ENCODE data around the gene AGER. TPM values are rescaled to one million over a fixed set of nuclear protein-coding genes. Genes with fewer than 3 reads are reported as not detected.

The AGER gene
- total RNA-seq, 2 donors from 2014 or later = 39.0 to 48.0 TPM

DNA sequence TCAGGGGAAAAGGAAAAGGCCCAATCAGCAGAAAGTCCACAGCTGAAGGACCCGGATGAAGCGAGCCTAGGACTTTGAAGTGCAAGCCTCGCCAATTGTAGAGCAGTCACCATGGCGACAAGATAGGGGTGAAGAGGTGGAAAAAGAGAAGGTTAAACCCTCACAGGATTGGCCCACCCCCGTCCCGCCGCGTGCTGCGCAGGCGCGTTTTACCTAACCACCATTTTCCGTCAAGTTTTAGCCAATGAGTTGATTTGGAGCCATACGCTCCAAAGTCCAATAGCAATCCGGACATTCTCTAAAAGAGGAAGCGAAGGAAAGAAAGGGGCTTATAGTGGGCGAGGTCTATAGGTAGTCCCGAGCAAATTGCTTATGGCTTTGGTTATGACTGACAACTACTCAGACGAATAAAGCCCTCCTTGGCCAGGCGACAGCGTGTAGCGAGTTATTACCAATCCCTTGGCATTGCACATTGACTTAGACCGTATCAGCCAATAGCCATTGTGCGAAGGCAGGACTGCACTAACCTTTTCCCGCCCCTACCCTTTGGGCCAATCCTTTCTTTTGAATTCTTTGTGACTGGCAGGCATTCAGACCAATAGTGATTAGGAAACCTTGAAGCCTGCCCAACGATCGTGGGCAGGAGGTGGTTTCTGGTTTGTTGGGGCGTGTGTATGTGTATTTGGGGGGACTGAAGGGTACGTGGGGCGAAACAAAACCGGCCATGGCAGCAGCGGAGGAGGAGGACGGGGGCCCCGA lies 6.1 kb downstream of the AGER start, which contains the start of gene RNF5:
Gene RNF5 (plus strand): TSS at position 618 of the 759 bp plus-strand sequence. CDS start 107 bp downstream, at position 725.
- Mint-ChIP-seq H3K27me3 (ENCODE audit: low read depth) (no peaks in the 10 kb centered on the region), H3K27ac (peak within 1 kb of the TSS; percentile 91), H3K9me3 (no peaks in the 10 kb centered on the region), H3K36me3 (ENCODE audit: insufficient read depth in 2 of 2) (peaks cover 13% of the 10 kb centered on the region in 2 donors), H3K4me1 (ENCODE audit: low read depth) (peaks cover 81% of the 10 kb centered on the region), H3K4me3 (peak within 1 kb of the TSS; percentile 93 to 98)
- peak; percentile 90 to 95 for DNase-seq
- peak; percentile 86 to 88 for ATAC-seq (replicated peaks in 1 of 2)

DNA sequence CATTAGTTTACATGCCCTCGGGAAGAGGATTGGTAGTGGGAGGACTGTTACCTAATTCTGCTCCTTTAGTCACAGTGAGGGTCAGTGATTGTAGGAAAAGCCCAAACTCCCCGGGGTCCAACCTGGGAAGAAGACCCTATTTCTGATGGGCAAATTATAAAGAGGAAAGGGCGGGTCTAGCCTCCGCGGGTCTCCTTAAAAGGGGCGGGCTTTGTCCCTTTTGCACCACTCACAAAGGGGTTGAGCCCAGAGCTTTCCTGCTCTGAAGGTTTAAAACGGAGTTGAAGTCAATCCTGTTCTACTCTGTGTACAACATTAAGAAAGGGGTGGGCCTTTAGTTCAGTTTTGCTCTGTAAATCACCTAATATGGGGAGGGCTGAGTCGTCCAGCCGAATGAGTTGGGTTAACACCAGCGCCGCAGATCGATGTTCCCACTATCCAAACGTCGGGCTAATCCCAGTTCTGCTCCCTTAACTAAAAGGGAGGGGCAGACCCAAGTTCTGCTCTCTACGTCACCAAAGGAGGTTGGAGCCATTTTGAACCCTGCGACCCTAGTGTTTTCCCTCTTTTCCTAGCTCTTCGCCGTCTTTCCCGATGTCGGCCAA lies 6.8 kb downstream of the AGER start:
- no peak for ATAC-seq (replicated peaks in 1 of 2)
- H3K36me3 Mint-ChIP-seq (ENCODE audit: insufficient read depth in 2 of 2) = peaks cover 13% of the 10 kb centered on the region in 2 donors
- peak overlapping the region; percentile 91 for H3K27ac Mint-ChIP-seq
- H3K4me3 Mint-ChIP-seq = peak overlapping the region; percentile 93 to 98
- no peaks in the 10 kb centered on the region for H3K9me3 Mint-ChIP-seq
- H3K27me3 Mint-ChIP-seq (ENCODE audit: low read depth) = no peaks in the 10 kb centered on the region
- H3K4me1 Mint-ChIP-seq (ENCODE audit: low read depth) = peaks cover 85% of the 10 kb centered on the region
- peak; percentile 48 to 54 for DNase-seq

DNA sequence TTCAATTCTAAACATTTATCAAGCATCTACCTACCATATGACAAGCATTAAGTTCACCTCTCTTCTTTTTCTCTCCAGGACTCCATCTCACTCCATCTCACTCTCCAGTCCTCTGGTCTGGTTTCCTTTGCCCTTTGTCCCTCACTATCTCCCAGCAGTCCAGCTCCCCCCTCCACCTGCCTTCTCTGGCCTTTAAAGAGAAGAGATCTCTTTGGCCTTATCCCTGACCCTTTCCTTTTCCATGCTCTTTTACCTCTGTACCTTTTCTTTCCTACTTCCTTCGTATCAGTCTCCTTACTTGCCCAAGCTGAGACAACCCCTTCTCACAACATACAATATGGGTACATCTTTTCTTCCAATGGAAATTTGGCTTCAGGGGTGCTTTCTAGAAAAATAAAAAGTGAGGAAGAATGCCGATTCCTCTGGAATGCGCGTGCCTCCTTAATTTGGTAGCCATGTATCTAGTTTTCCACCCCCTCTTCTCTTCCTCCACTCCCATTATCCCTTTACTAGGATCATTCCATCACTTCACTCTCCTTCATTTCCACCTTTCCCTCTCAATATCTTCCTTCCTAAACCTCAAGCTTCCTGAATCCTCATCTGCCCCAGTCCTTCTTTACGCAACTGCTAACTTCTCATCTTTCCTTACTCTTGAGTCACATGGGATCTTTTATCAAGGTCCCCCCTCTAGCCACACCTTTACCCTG lies 7.4 kb downstream of the AGER start:
- ATAC-seq (replicated peaks in 1 of 2) = no peak
- H3K27ac Mint-ChIP-seq = peak overlapping the region; percentile 91
- no peaks in the 10 kb centered on the region for H3K9me3 Mint-ChIP-seq
- H3K27me3 Mint-ChIP-seq (ENCODE audit: low read depth) = no peaks in the 10 kb centered on the region
- peaks cover 84% of the 10 kb centered on the region for H3K4me1 Mint-ChIP-seq (ENCODE audit: low read depth)
- peak overlapping the region; percentile 93 to 98 for H3K4me3 Mint-ChIP-seq
- DNase-seq = no peak
- peaks cover 13% of the 10 kb centered on the region in 2 donors for H3K36me3 Mint-ChIP-seq (ENCODE audit: insufficient read depth in 2 of 2)

DNA sequence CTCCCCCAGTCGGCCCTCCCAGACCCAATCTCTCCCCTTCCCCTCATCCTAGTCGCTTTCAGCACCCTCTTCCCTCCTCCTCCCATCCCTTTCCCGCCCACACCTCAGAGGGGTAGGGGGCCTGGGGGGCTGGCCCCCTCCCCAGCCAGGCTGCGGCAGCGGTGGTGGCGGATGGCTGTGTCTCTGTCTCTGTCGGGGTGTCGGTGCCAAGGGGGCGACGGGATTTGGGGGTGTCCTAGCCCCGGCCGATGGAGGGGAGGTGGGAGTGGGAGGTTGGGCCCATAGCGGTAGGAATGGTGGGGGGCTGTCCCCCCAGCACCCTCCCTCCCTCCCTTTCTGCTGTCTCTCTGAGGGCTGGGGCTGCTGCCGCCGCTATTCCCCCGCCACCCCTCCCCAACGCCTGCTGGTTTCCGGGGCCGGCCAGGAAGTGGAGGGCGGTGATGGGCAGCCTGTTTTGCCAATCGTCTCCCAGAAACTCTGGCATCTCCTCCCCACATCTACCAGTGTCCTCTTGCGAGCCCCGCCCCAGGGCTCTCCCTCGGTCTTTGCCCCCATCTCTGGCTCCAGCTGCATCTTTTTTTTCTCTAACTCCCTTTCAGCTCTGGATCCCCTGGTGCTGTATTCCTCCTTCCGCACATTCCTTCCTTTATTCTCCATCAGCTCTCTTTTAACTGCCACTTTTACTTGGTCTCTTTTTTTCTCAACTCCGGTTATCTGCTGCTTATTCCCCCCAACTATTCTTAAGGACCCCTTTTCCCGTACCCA lies 8.2 kb downstream of the AGER start, which contains the start of gene AGPAT1:
Gene AGPAT1 (minus strand): TSS at position 374 of the 765 bp plus-strand sequence. CDS start 4,588 bp downstream, outside the sequence.
- Mint-ChIP-seq H3K27ac (peak within 1 kb of the TSS; percentile 91), H3K4me3 (peak within 1 kb of the TSS; percentile 93 to 98), H3K27me3 (ENCODE audit: low read depth) (no peaks in the 10 kb centered on the region), H3K36me3 (ENCODE audit: insufficient read depth in 2 of 2) (peaks cover 10 to 11% of the 10 kb centered on the region in 2 donors), H3K4me1 (ENCODE audit: low read depth) (peaks cover 81% of the 10 kb centered on the region), H3K9me3 (no peaks in the 10 kb centered on the region)
- peak; percentile 97 to 99 for DNase-seq
- ATAC-seq (replicated peaks in 1 of 2) = peak; percentile 57 to 62

DNA sequence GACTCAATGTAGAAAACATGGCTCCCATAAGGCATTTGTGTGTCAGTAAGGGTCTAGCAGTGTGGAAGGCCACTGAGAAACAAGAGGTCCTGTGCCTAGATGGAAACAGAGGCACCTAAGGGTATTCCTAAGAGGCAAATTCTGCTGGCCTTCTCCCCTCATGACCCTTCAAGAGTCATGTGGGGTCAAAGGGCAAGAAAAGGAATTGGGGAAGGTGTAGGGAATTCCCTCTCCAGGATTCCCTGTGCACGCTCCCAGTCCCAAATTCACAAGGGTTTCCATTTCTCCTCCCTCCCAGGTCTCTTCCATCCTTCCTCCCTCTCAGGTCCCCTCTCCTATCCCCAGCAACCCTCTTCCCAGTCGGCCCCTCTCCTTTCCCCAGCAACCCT lies 8.7 kb downstream of the AGER start:
- Mint-ChIP-seq H3K27ac (peak overlapping the region; percentile 89), H3K4me1 (ENCODE audit: low read depth) (peaks cover 75% of the 10 kb centered on the region), H3K4me3 (peak overlapping the region; percentile 93 to 98), H3K9me3 (no peaks in the 10 kb centered on the region), H3K27me3 (ENCODE audit: low read depth) (no peaks in the 10 kb centered on the region), H3K36me3 (ENCODE audit: insufficient read depth in 2 of 2) (peaks cover 6 to 10% of the 10 kb centered on the region in 2 donors)
- ATAC-seq (replicated peaks in 1 of 2) = no peak
- DNase-seq = no peak

DNA sequence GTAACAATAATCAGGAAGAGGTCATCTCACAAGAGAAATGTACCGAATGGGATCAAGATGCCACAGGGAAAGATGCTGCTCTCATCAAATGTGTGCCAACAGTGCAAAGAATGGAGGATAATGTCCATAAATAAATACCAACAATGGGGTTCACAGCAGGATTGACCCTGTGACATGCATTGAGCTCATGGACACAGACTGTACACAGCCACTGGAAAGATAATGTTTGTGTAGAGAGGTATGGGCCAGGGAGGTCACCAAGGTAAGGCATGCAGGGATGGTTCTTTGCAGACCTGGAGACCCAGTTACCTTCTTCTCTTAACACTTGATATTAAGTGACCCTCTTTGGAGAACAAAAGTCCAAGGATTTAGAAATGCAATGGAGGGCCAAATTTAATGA lies 9.6 kb downstream of the AGER start:
- Mint-ChIP-seq H3K9me3 (no peaks in the 10 kb centered on the region), H3K27me3 (ENCODE audit: low read depth) (no peaks in the 10 kb centered on the region), H3K27ac (peak overlapping the region; percentile 31), H3K36me3 (ENCODE audit: insufficient read depth in 2 of 2) (peaks cover 6 to 9% of the 10 kb centered on the region in 2 donors), H3K4me3 (peak overlapping the region; percentile 23 to 63), H3K4me1 (ENCODE audit: low read depth) (peaks cover 66% of the 10 kb centered on the region)
- DNase-seq (no peak), ATAC-seq (replicated peaks in 1 of 2) (no peak)

DNA sequence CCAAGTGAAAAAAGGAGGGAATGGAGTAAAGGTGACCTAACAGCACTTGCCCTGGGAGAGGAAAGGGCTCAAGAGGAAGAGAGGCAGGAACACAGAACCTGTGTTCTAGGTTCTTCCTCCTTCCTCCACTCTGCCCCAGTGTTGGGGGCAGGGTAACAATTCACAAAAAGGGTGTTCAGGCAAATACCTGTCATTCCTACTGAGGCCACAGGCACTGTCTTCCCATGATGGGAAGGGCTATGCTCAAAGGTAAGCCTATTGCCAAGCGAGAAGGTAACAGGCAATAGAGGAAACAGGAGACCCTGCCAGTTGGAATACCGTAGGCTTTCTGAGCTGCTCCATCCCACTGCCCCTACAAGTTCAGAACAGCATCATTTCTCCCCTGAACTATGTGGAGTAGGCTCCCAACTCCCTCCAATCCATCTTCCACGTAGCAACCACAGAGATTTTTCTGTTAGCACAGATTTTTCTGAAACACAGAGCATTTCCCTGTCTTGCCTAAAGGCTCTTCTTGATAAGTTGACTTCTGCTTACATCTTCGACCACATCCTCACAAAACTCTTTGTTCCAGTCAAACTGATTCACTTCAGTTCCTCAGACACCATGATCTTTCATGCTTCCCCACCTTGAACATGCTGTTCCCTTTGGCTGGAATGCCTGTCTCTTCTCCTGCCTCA lies 10.9 kb downstream of the AGER start:
- ATAC-seq (replicated peaks in 1 of 2) = no peak
- Mint-ChIP-seq H3K36me3 (ENCODE audit: insufficient read depth in 2 of 2) (peaks cover 0 to 2% of the 10 kb centered on the region in 2 donors), H3K27me3 (ENCODE audit: low read depth) (no peaks in the 10 kb centered on the region), H3K4me3 (no peak overlapping the region), H3K4me1 (ENCODE audit: low read depth) (peaks cover 54% of the 10 kb centered on the region), H3K9me3 (no peaks in the 10 kb centered on the region), H3K27ac (no peak overlapping the region)
- DNase-seq = no peak

DNA sequence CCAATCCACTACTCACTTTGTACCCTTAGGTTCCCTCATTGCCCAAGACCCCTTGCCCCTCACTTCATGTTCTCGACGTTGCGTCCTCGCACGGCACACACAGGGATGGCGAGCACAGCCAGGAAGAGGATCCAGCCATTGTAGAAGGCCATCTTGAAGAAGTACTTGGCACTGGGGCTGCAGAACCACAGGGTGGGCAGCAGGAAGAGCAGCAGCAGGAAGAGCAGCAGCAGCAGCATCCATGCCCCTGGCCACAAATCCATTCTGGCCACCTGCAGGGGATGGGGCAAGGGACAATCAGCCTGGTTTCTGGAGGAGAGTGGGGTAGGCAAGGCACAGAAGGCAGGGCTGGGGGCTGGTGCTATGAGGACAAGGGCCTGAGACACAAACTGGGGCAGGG lies 12.8 kb downstream of the AGER start:
- no peaks in the 10 kb centered on the region for H3K27me3 Mint-ChIP-seq (ENCODE audit: low read depth)
- H3K27ac Mint-ChIP-seq = no peak overlapping the region
- DNase-seq (no peak), ATAC-seq (replicated peaks in 1 of 2) (no peak)
- peaks cover 40% of the 10 kb centered on the region for H3K4me1 Mint-ChIP-seq (ENCODE audit: low read depth)
- H3K4me3 Mint-ChIP-seq = no peak overlapping the region
- H3K9me3 Mint-ChIP-seq = no peaks in the 10 kb centered on the region
- H3K36me3 Mint-ChIP-seq (ENCODE audit: insufficient read depth in 2 of 2) = peaks cover 0 to 1% of the 10 kb centered on the region in 2 donors

DNA sequence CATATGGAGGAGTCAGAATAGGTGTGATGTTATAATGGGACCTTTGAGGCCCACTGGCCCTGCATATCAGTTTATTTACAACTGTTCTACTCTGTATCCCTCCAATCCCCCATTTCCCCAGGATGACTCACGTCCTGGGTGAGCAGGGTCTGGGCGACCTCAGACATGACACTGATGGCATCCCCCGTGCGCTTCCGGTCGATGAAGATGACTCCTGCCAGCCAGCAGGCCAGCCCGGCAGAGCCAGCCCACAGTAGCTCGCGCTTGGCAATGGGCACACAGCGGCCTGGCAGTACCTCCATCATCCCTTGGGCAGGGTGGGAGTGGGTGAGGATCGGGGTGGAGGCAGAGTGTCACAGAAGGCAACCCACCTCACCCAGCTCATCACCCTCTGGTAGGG lies 13.8 kb downstream of the AGER start:
- Mint-ChIP-seq H3K36me3 (ENCODE audit: insufficient read depth in 2 of 2) (peaks cover 0 to 1% of the 10 kb centered on the region in 2 donors), H3K9me3 (no peaks in the 10 kb centered on the region), H3K4me3 (no peak overlapping the region), H3K27me3 (ENCODE audit: low read depth) (no peaks in the 10 kb centered on the region), H3K27ac (no peak overlapping the region), H3K4me1 (ENCODE audit: low read depth) (peaks cover 35% of the 10 kb centered on the region)
- ATAC-seq (replicated peaks in 1 of 2) = no peak
- no peak for DNase-seq

DNA sequence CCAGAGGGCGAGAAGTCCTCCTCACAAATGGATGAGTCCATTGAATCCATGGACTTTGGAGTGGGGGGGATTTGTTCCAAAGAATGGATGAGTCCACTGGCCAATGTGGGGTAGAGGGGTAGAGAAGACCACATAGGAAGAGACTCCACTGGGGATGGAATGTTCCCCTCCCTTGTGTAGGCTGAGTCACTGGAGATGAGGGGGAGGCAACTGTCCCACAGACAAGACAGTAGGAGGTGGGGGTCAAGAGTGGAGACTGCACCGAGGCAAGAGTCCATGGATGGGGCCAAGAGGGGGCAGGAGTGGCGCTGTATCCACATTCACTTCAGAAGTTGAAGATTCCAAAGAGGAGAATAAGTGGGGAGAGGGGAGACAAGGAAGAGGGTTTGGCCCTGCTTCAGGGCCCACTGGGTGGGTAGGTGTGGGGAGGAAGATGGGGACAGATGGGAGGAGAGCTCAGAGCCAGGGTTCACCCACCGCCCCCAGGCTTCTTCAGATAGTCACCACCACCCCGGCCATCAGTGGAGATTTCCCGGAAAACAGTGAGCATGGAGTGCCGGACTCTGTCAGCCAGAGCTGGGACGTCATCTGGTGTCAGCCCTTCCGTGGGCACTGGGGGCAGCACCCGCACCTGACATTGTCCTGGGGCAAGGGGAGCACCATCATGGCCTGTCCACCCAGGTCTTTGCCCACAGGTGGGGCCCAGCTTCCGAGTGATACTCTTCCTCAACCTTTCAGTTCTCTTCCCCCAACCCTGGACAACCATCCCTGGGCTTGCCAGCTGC lies 15.1 kb downstream of the AGER start:
- DNase-seq = no peak

DNA sequence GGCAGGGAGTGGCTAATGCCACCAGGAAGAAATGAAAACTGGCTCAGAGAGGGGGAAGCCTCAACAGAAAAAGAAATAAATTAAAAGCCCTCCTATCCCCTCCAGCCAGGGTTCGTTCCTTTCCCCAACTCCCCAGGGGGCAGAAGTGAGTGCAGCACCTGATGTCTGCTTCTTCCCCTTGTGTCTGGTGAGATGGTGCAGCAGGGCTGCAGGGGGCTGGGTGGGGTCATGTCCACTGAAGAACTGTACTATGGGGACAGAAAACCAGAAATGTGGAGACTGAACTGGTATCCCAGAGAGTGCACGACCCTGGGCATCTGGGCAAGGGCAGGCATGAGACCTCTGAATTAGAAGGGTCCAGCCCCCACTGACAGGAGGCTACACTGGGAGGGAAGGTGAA lies 15.7 kb downstream of the AGER start:
- H3K4me1 Mint-ChIP-seq (ENCODE audit: low read depth) = peaks cover 15% of the 10 kb centered on the region
- ATAC-seq (replicated peaks in 1 of 2) (no peak), DNase-seq (no peak)
- H3K9me3 Mint-ChIP-seq = no peaks in the 10 kb centered on the region
- H3K27me3 Mint-ChIP-seq (ENCODE audit: low read depth) = no peaks in the 10 kb centered on the region
- no peak overlapping the region for H3K4me3 Mint-ChIP-seq
- H3K27ac Mint-ChIP-seq = no peak overlapping the region
- H3K36me3 Mint-ChIP-seq (ENCODE audit: insufficient read depth in 2 of 2) = peaks cover under 1 to 2% of the 10 kb centered on the region in 2 donors

More for the DNA sequence above, 15.1 kb downstream of the AGER start:
- Mint-ChIP-seq H3K4me3 (no peak overlapping the region), H3K4me1 (ENCODE audit: low read depth) (peaks cover 22% of the 10 kb centered on the region), H3K27me3 (ENCODE audit: low read depth) (no peaks in the 10 kb centered on the region), H3K27ac (no peak overlapping the region), H3K9me3 (no peaks in the 10 kb centered on the region), H3K36me3 (ENCODE audit: insufficient read depth in 2 of 2) (peaks cover 0 to 2% of the 10 kb centered on the region in 2 donors)
- ATAC-seq (replicated peaks in 1 of 2) = no peak
